Renal cortex interstitium (tissue), 11 donors: Measurements from ENCODE around the gene CCL14. TPM values are rescaled to one million over a fixed set of nuclear protein-coding genes. Genes with fewer than 3 reads are reported as not detected.
A peak's percentile ranks its signal among the peaks of the same experiment; 100 is the strongest.
"Not testable (repeated sequence)": the region's sequence is repeated elsewhere in the genome, so short reads cannot be mapped to it uniquely, and the experiment has no call there.

Source experiments
- DNase-seq, 11 donors: peaks; one replicate each; pipeline ENCODE4 v3.0.0-alpha.2; 2013; ENCODE audit warnings: low read depth in 9 of 11, low spot score in 4 of 11; ENCODE audit errors: extremely low read depth in 1 of 11
- polyA plus RNA-seq, 3 donors: library from polyadenylated mRNA; unstranded; fragments of 120-200 nt; gene quantifications; one replicate each; pipeline ENCODE4 v1.2.1, GENCODE V29; 2013; ENCODE audit not compliant: insufficient read length in 3 of 3

Gene CCL14
- polyA plus RNA-seq, 3 donors: 12.9 to 23.9 (median 14.8) TPM

DNA sequence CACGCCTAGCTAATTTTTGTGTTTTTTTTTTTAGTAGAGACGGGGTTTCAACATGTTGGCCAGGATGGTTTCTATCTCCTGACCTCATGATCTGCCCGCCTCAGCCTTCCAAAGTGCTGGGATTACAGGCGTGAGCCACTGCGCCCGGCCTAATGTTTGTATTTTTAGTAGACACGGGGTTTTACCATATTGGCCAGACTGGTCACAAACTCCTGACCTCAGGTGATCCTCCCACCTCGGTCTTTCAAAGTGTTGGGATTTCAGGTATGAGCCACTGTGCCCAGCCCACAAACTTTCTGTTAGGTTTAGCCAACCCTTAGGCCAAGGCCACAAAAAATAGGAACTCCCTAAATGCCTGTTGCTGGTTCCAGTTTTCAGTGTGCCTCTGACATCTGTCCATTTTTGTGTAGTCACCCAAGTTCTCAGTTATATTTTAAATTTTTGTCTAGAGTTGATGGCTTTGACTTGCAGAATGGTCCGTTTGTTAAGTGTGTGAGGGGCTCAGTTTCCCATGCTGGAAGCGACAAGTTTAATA, 17.9 kb downstream of the CCL14 start:
- DNase-seq: no peak

DNA sequence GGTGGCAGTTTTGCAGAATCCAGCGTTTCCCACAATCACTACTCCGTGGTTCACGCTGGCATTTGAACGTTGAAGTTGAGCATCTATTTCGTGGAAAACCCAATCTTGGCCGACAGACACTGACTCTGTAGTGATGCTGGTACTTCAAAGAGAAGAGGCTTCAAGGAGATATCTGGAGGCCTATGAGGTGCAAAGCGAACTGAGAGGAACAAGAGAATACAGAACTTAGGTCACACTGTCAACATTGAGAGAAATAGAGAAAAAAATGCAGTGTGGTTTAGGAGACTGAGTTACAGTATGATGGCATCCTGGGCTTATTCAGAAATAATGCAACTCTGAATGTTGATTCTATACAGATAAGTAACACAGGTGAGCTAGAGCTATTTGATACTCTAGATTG, 21.3 kb downstream of the CCL14 start:
- no peak for DNase-seq

DNA sequence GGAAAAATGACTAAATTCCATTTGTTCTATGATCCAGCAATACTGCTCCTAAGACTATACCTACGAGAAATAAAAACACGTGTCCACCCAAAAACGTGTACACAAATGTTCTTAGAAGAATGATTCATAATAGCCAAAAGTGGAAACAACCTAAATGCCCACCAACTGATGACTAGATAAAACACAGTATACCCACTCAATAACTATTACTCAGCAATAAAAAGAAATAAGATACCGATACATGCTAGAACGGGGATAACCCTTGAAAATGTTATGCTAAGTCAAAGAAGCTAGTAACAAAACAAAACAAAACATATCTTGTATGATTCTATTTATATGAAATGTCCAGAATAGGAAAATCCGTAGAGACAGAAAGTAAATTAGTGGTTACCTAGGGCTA, 22.9 kb downstream of the CCL14 start:
- no peak for DNase-seq

DNA sequence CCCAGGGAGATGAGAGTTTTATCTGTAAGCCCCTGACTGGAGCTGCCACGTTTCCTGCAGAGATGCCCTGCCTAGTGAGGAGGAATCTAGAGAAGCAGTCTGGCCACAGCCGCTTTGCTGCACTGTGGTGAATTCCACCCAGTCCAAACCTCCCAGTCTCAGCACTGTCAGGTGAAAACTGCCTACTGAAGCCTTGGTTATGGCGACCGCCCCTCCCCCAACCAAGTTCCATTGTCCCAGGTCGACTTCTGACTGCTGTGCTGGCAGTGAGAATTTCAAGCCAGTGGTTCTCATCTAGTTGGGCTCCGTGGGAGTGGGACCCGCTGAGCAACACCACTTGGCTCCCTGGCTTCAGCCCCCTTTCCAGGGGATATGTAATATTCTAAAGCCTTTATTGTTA, 32.8 kb downstream of the CCL14 start:
- DNase-seq: no peak

DNA sequence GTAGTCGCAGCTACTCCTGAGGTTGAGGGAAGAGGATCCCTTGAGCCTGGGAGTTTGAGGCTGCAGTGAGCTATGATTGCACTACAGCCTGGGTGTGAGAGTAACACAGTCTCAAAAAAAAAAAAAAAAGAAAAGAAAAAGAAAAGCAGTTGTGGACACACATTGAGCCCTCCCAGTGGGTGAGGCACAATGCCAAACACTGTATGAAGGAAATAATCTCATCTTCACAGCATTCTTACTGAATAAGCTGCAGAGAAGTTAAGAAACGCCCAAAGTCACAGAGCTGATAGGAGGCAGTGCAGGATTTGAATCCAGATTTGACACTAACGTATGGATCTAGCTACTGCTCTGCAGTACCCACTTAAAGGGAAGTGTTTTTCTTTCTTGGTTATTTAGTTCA, 37.1 kb downstream of the CCL14 start:
- no peak for DNase-seq

DNA sequence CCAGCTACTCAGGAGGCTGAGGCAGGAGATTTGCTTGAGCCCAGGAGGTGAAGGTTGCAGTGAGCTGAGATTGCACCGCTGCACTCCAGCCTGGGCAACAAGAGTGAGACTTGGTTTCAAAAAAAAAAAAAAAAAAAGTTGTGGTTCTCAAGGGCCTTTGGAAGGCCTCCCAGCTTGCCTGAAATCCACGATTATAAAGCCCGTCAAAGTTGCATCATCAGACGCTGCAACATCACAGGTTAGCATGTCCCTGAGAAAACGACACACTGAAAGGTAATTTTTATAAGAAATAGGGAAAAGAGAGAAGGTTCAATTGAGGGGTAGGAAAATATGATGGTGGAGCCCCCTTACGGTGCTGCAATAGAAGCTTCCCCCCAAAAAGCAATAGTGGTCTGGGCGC, 38.4 kb downstream of the CCL14 start:
- no peak for DNase-seq

DNA sequence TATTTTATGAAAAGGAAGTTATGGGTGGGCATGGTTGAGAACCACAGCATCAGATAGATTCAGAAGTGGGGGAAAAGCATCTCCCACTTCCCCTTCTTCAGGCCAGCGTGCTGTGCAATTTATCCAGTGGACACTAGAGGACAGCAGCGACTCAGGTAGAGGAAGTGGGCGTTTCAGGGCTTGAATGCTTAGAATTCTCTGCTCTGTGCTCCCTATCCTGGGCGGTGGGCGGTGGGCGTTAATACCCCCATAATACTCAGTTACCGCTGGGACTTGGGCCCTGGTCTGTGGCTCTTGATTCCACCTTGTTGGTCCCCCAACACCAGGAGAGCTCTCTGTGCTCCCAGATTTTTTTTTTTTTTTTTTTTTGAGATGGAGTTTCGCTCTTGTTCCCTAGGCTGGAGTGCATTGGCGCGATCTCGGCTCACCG, 39.4 kb downstream of the CCL14 start:
- peak in 2 of 11 donors; percentile 44 for DNase-seq

DNA sequence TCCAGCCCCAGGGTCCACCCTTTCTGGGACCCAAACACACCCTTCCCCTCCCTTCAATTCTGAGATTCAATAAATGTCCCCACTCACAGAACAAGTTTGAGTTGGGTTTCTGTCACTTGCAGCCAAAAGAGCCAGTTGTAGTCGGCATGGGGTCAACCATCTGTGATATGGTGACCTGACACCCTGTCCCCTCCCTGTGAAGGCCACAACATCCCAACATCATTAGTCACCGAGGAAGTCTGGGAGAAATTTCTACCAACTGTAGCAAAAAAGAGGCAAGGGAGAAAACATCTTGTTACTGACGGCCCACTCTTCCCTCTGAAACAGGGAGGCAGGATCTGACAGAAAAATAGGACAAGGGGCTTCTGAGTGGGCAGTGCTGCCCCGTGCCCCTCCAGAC, 42.4 kb downstream of the CCL14 start:
- DNase-seq: no peak

DNA sequence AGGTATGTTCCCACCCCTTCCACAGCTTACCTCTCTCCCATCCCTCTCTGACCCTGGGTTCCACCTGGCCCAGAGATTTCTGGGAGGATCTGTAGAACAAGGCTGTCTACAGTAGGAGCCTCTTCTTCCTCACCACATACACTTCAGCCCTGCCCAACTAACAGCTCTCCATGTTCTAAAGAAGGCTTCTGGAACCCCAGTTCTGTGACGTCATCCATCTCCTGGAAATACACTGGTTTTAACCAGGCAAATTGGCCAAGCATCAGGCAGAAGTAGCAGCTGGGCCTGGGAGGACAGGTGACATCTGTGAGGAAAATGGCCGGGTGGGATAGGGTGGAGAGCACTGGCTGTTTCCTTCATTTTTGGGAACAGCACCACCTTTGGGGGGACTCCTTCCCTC, 43.0 kb downstream of the CCL14 start, which contains the start of gene LYZL6:
TSS of gene LYZL6 (minus strand) at position 177 of the 400 bp plus-strand sequence. CDS start 4,357 bp downstream, outside the sequence.
- DNase-seq: no peak

DNA sequence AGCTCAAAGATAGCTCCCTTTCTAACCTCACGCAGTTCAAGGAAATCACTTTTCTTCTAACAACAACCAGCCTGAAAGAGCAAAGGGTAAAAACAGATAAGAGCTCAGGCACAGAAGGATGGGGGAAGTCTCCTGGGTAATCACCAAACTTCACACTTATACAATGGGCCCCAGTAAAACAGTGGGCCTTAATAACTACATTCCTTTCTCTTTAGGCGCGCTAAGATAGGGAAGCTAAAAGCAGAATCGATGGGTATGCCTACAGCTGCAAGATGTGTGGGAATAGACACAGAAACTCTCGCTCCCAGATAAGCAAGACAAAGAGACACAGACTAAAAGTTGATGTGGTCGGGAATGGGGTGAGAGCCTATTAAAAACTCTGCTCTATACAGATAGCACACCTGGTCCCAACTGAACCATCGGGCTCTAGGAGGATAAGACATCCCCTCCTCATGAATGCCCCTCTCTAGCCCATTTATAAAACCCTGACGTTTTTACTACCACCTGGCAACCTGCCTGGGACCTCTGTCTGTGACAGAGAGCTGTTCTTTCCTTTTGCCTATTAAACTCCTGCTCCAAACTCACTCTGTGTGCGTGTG, 43.8 kb downstream of the CCL14 start:
- no peak for DNase-seq

DNA sequence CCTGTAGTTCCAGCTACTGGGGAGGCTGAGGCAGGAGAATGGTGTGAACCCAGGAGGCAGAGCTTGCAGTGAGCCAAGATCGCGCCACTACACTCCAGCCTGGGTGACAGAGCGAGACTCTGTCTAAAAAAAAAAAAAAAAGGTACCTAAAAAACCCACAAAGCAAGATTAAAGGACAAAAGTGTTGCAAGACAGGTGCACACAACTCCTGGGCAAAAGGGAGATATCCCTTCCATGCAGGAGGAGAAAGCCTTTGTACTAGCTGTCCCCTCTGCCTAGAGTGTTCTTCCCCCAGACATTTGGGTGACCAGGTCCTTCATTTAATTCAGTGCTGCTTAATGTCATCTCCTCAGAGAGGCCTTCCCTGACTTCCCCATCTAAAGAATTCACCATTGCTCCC, 48.0 kb downstream of the CCL14 start:
- not testable (repeated sequence) for DNase-seq

DNA sequence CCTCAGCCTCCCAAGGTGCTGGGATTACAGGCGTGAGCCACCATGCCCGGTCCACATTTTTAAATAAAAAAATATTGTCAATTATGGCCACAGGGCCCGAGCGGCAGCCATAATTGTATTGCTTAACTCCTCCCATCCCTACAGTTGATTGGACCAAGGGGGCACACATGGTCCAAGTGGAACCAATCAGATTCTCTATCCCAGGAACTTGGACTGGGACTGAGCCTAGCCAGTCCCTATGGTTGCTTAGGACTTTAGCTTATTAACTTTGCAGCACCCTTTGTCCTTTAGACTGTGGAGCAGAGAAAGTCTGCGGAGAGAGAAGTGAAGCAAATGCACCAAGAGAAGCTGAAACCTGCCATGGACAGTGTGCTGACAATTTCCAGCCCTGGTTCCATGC, 50.5 kb downstream of the CCL14 start:
- DNase-seq: no peak

DNA sequence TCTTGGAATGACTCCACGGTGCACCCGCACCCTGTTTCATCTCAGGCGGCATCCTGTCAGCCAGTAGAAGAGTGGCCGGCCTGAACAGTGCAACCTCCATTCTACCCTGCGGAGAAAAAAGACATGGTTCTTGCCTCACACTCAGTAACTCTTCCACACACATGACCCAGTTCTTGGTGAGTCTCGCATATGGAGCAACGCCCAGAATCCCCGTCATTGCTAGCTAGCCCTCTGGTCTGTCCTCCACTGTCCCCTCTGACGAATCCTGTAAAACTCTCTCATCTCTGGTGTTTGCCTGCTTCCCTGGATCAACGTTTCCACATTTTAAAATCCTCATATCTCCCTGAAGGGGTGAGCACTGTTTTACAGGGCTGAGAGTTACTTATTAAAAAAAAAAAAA, 51.8 kb downstream of the CCL14 start:
- DNase-seq: no peak

Other genes with a start within 250 kb of the CCL14 start
- under 1 TPM; 0.06 to 0.08 (median 0.08) TPM for gene GAS2L2, start 233.5 kb downstream of the CCL14 start, polyA plus RNA-seq
- under 1 TPM in 2 of 3 donors, not detected in 1; 0.25 to 0.26 TPM for gene C17orf50, start 225.8 kb downstream of the CCL14 start, polyA plus RNA-seq
- 1 to 10 TPM; 1.3 to 2.4 (median 2.1) TPM for gene MMP28, start 191.1 kb downstream of the CCL14 start, polyA plus RNA-seq
- 100 to 1,000 TPM; 232 to 250 (median 245) TPM for gene TAF15, start 177.2 kb downstream of the CCL14 start, polyA plus RNA-seq
- under 1 TPM in 1 of 3 donors, not detected in 2; 0.09 TPM for gene HEATR9, start 117.8 kb downstream of the CCL14 start, polyA plus RNA-seq
- 1 to 10 TPM; 1.9 to 2.1 (median 2.0) TPM for gene CCL5, start 106.4 kb downstream of the CCL14 start, polyA plus RNA-seq
- 1 to 10 TPM; 2.3 to 3.6 (median 3.4) TPM for gene RDM1, start 56.0 kb downstream of the CCL14 start, polyA plus RNA-seq
- not detected for gene LYZL6, start 43.0 kb downstream of the CCL14 start, polyA plus RNA-seq
- gene CCL16, start 5.2 kb downstream of the CCL14 start, polyA plus RNA-seq: under 1 TPM; 0.14 to 0.36 (median 0.20) TPM
- gene CCL15, start 14.8 kb upstream of the CCL14 start, polyA plus RNA-seq: 1 to 10 TPM; 6.4 to 7.7 (median 6.9) TPM
- gene CCL23, start 31.2 kb upstream of the CCL14 start, polyA plus RNA-seq: under 1 TPM in 1 of 3 donors, not detected in 2; 0.98 TPM
- not detected for gene CCL18, start 77.5 kb upstream of the CCL14 start, polyA plus RNA-seq
- gene CCL3, start 103.4 kb upstream of the CCL14 start, polyA plus RNA-seq: 1 to 10 TPM in 2 of 3 donors, under 1 TPM in 1; 0.35 to 5.1 (median 2.9) TPM
- gene CCL4, start 117.1 kb upstream of the CCL14 start, polyA plus RNA-seq: 1 to 10 TPM in 2 of 3 donors, under 1 TPM in 1; 0.76 to 3.9 (median 1.1) TPM
- gene TBC1D3B, start 189.9 kb upstream of the CCL14 start, polyA plus RNA-seq: 10 to 100 TPM in 1 of 3 donors, 1 to 10 TPM in 2; 6.9 to 18.7 (median 8.6) TPM
- gene CCL3L1, start 210.0 kb upstream of the CCL14 start, polyA plus RNA-seq: 1 to 10 TPM in 2 of 3 donors, under 1 TPM in 1; 0.69 to 1.5 (median 1.1) TPM
- 1 to 10 TPM in 2 of 3 donors, under 1 TPM in 1; 0.73 to 1.8 (median 1.7) TPM for gene CCL4L2, start 224.3 kb upstream of the CCL14 start, polyA plus RNA-seq